Endothelial cell of umbilical vein (primary cell): ENCODE data around the gene ELMO1. TPM values are rescaled to one million over a fixed set of nuclear protein-coding genes. Genes with fewer than 3 reads are reported as not detected.

Experiments used
- BruUV-seq: library from RNA; stranded (reverse); fragments of 400-500 nt; replicated peaks from 2 replicates; lab custom pipeline; 2021; lab: Mats Ljungman, UMichigan
- CTCF ChIA-PET: fragments of 300-600, 350-600 bp; sonication (Branson Sonifier 250); formaldehyde crosslinking; loops from one replicate; lab custom pipeline; 2021; ENCODE audit warnings: antibody characterized with exemption, inconsistent platforms; lab: Charles Lee
- POLR2A ChIA-PET: fragments of 300-600, 350-600 bp; sonication (Branson Sonifier 250); formaldehyde crosslinking; loops from one replicate; lab custom pipeline; 2021; ENCODE audit warnings: antibody characterized with exemption, inconsistent platforms; lab: Charles Lee
- DNase-seq: peaks from one replicate; pipeline ENCODE4 v3.0.0-alpha.2; 2011; ENCODE audit warnings: low read depth, low spot score
- FAIRE-seq: peaks from 2 replicates; lab custom pipeline; 2011; peaks lifted over from hg19 to GRCh38; lab: Jason Lieb, UNC
- H2AFZ ChIP-seq: 2 replicates; pipeline ENCODE4 v1.6.0; 2012; ENCODE audit warnings: low read depth, low read length, control low read depth, inconsistent platforms
- H3K27ac ChIP-seq: 2 replicates; pipeline ENCODE4 v1.5.1; 2011; ENCODE audit warnings: low read depth, mild to moderate bottlenecking, control low read depth, low read length, moderate library complexity; ENCODE audit not compliant: insufficient read depth
- H3K27me3 ChIP-seq, 2 experiments: 2 replicates each; pipeline versions ENCODE4 v1.6.0 to v1.6.1; 2011; ENCODE audit warnings: low read length in 2 of 2, mixed read lengths in 1 of 2; ENCODE audit not compliant: control insufficient read depth in 2 of 2, insufficient read depth in 2 of 2
- H3K36me3 ChIP-seq, 2 experiments: 2 replicates in 1 of 2; 3 replicates in 1 of 2; pipeline ENCODE4 v1.5.1; 2011; ENCODE audit warnings: low read length in 2 of 2, mild to moderate bottlenecking in 1 of 2, moderate library complexity in 1 of 2; ENCODE audit not compliant: control insufficient read depth in 2 of 2, insufficient read depth in 2 of 2; ENCODE audit errors: extremely low read depth in 1 of 2
- H3K4me1 ChIP-seq: 3 replicates; pipeline ENCODE4 v1.5.1; 2011; ENCODE audit warnings: mild to moderate bottlenecking, low read length; ENCODE audit not compliant: control insufficient read depth, insufficient read depth; ENCODE audit errors: extremely low read depth
- H3K4me2 ChIP-seq: 2 replicates; pipeline ENCODE4 v1.6.1; 2011; ENCODE audit warnings: low read length, control low read depth, mixed read lengths; ENCODE audit not compliant: insufficient read depth
- H3K4me3 ChIP-seq, 3 experiments: fragments of 200-600 bp in 1 of 3; sonication (generic), shearing (Covaris generic) in 1 of 3; replicated peaks in 1 of 3; 2 replicates each; pipeline ENCODE4 v1.5.1; 2011 to 2016; ENCODE audit warnings: control low read depth in 3 of 3, low read length in 3 of 3, mild to moderate bottlenecking in 2 of 3, inconsistent platforms in 1 of 3, low read depth in 1 of 3, moderate library complexity in 1 of 3; ENCODE audit not compliant: insufficient read depth in 1 of 3
- H3K79me2 ChIP-seq: 2 replicates; pipeline ENCODE4 v1.6.0; 2012; ENCODE audit warnings: low read length, inconsistent platforms; ENCODE audit not compliant: control insufficient read depth, insufficient read depth
- H3K9ac ChIP-seq: replicated peaks from 2 replicates; pipeline ENCODE3; 2011; ENCODE audit warnings: low read length, control low read depth; ENCODE audit not compliant: insufficient read depth; ENCODE audit errors: extremely low read depth
- H3K9me1 ChIP-seq: replicated peaks from 3 replicates; pipeline ENCODE4 v1.6.0; 2011; ENCODE audit warnings: mild to moderate bottlenecking, low read length; ENCODE audit not compliant: control insufficient read depth, insufficient read depth; ENCODE audit errors: extremely low read depth
- H3K9me3 ChIP-seq: replicated peaks from 2 replicates; pipeline ENCODE4 v1.5.1; 2012; ENCODE audit warnings: low read length, inconsistent platforms; ENCODE audit not compliant: control insufficient read depth, insufficient read depth
- H4K20me1 ChIP-seq: replicated peaks from 2 replicates; pipeline ENCODE3; 2011; ENCODE audit warnings: mild to moderate bottlenecking, low read length; ENCODE audit not compliant: control insufficient read depth, insufficient read depth; ENCODE audit errors: extremely low read depth
- EZH2 ChIP-seq: IDR thresholded peaks from 2 replicates; pipeline ENCODE4 v1.6.1; 2012; ENCODE audit warnings: borderline replicate concordance, low read depth, mild to moderate bottlenecking, moderate library complexity, low read length, inconsistent platforms; ENCODE audit not compliant: severe bottlenecking
- FOS ChIP-seq: IDR thresholded peaks from 2 replicates; pipeline ENCODE4 v1.6.1; 2011; ENCODE audit warnings: mild to moderate bottlenecking, low read length, moderate library complexity, borderline replicate concordance; ENCODE audit not compliant: insufficient read depth
- GATA2 ChIP-seq: IDR thresholded peaks from 2 replicates; pipeline ENCODE4 v1.7.0; 2011; ENCODE audit warnings: low read depth, mild to moderate bottlenecking, moderate library complexity, mixed read lengths, low read length; ENCODE audit not compliant: insufficient read length, insufficient read depth
- JUN ChIP-seq: IDR thresholded peaks from 2 replicates; pipeline ENCODE4 v1.6.1; 2011; ENCODE audit warnings: borderline replicate concordance, low read depth; ENCODE audit not compliant: insufficient read length, insufficient read depth
- MYC ChIP-seq: IDR thresholded peaks from one replicate; pipeline ENCODE4 v1.6.1; 2011; ENCODE audit warnings: mild to moderate bottlenecking, low read depth, low read length
- POLR2A ChIP-seq: IDR thresholded peaks from 2 replicates; pipeline ENCODE4 v1.6.1; 2012; ENCODE audit warnings: low read depth, mild to moderate bottlenecking, control low read depth, low read length
- POLR2AphosphoS5 ChIP-seq: IDR thresholded peaks from 2 replicates; pipeline ENCODE4 v1.6.1; 2012; ENCODE audit warnings: low read depth, mild to moderate bottlenecking, control low read depth, low read length, moderate library complexity; ENCODE audit not compliant: insufficient read depth
- dilution Hi-C: fragments of 300-500 bp; cut with MboI; formaldehyde crosslinking; loops from one replicate; pipeline ENCODE4 v1.15.0; 2019; ENCODE audit warnings: low sequenced_read_pairs; ENCODE audit not compliant: extremely low pct_ligation_motif_present
- intact Hi-C: fragments of 100-400 bp; cut with micrococcal nuclease; formaldehyde crosslinking; loops from one replicate; pipeline ENCODE4 v1.10.0; 2022
- polyA plus RNA-seq, 4 experiments: library from polyadenylated mRNA; depleted of rRNA in 3 of 4; stranded (reverse) in 3 of 4; unstranded in 1 of 4; fragments of >200 nt; gene quantifications; 2 replicates each; pipeline versions ENCODE4 v1.2.1 to v1.2.3, GENCODE V29; 2011 to 2012; ENCODE audit warnings: missing spikeins in 1 of 4
- total RNA-seq: library from RNA; stranded (reverse); gene quantifications from 2 replicates; pipeline ENCODE4 v1.2.3, GENCODE V29; 2021
- TF ChIP-seq, protein P1 (sequence below), 2 donors: IDR thresholded peaks; 1 replicate in 1 of 2; 2 replicates in 1 of 2; pipeline ENCODE4 v1.5.1; 2011; ENCODE audit warnings: low read length in 2 of 2, mild to moderate bottlenecking in 2 of 2, moderate library complexity in 2 of 2, control low read depth in 1 of 2, inconsistent platforms in 1 of 2, low read depth in 1 of 2; ENCODE audit not compliant: insufficient read depth in 1 of 2; ENCODE audit errors: extremely low read depth in 1 of 2
- TF ChIP-seq, protein P2 (sequence below): IDR thresholded peaks from 2 replicates; pipeline ENCODE4 v1.6.1; 2011; ENCODE audit not compliant: insufficient read depth, insufficient read length

Gene ELMO1
- total and polyA plus RNA-seq, 2 donors (not counting 3 experiments of a cell fraction or from before 2014, with no cell fraction given), result 17.0 to 30.6 TPM

DNA sequence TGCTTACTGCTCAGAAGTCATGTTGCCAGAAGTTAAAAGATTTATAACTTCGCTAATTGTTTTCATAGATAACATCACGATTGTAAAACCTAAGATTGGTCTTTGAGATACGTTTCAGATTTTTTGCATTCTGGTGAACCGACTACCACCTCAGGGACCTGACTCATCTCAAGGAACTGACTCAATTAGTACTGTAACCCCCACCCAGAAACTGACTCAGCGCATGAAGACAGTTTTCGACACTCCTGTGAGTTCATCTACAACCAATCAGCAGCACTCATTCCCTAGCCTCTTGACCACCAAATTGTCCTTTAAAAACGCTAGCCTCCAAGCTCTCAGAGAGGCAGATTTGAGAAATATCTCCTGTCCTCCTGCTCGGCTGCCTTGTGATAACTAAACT, 72.3 kb downstream of the ELMO1 start:
- no peaks in the 10 kb centered on the region for H4K20me1 ChIP-seq

DNA sequence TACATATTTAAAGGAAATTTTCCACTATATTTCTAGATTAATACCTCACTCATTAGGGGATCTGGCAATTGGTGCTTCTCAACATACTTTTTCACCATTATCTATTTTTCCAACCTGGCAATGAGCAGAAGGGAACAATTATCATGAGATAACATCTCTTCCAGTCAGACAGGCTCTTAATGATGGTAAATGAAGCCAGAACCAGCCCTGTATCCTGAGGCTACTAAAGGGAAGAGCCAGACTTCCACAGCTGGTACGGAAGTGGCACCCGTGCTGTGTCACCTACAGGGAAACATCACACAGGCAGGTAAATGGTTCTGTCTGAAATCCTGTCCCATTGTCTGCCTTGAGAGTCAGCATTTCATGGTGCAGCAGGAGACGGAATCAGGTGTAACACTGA, 75.9 kb downstream of the ELMO1 start:
- no peaks in the 10 kb centered on the region for H3K4me1 ChIP-seq
- H3K4me2 ChIP-seq, result no peak overlapping the region
- H3K27me3 ChIP-seq, result no peaks in the 10 kb centered on the region
- DNase-seq, result no peak
- H3K27ac ChIP-seq, result no peak overlapping the region
- no peak overlapping the region for H3K9ac ChIP-seq
- BruUV-seq, result no TSS peak
- ChIA-PET CTCF (no interaction called here), POLR2A (no interaction called here)
- no peak overlapping the region for H3K4me3 ChIP-seq
- no peak for TF ChIP-seq FOS
- TF ChIP-seq GATA2, result no peak
- no peak for TF ChIP-seq MYC
- TF ChIP-seq, protein P1, sequence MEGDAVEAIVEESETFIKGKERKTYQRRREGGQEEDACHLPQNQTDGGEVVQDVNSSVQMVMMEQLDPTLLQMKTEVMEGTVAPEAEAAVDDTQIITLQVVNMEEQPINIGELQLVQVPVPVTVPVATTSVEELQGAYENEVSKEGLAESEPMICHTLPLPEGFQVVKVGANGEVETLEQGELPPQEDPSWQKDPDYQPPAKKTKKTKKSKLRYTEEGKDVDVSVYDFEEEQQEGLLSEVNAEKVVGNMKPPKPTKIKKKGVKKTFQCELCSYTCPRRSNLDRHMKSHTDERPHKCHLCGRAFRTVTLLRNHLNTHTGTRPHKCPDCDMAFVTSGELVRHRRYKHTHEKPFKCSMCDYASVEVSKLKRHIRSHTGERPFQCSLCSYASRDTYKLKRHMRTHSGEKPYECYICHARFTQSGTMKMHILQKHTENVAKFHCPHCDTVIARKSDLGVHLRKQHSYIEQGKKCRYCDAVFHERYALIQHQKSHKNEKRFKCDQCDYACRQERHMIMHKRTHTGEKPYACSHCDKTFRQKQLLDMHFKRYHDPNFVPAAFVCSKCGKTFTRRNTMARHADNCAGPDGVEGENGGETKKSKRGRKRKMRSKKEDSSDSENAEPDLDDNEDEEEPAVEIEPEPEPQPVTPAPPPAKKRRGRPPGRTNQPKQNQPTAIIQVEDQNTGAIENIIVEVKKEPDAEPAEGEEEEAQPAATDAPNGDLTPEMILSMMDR (IDR thresholded peaks at IDR 0.05; ENCODE audit: extremely low read depth in 1 of 2, insufficient read depth in 1 of 2, low read depth in 1 of 2, low read length in 2 of 2), result no peak
- TF ChIP-seq, protein P2, sequence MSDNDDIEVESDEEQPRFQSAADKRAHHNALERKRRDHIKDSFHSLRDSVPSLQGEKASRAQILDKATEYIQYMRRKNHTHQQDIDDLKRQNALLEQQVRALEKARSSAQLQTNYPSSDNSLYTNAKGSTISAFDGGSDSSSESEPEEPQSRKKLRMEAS, result no peak
- TF ChIP-seq EZH2, result no peak
- TF ChIP-seq POLR2A, result no peak
- TF ChIP-seq JUN, result no peak
- TF ChIP-seq POLR2AphosphoS5, result no peak
- FAIRE-seq, result no peak
- H3K36me3 ChIP-seq, result peaks cover 0 to 2% of the 10 kb centered on the region in 2 experiments
- H3K9me3 ChIP-seq, result no peaks in the 10 kb centered on the region
- H2AFZ ChIP-seq, result no peak overlapping the region
- H3K9me1 ChIP-seq, result no peaks in the 10 kb centered on the region
- no peaks in the 10 kb centered on the region for H4K20me1 ChIP-seq
- H3K79me2 ChIP-seq, result no peaks in the 10 kb centered on the region
- intact Hi-C loops (no loop called here), dilution Hi-C loops (no loop called here)

More for the DNA sequence above, 72.3 kb downstream of the ELMO1 start:
- intact Hi-C loops (no loop called here), dilution Hi-C loops (no loop called here)
- H3K9me3 ChIP-seq, result no peaks in the 10 kb centered on the region
- ChIA-PET POLR2A (no interaction called here), CTCF (no interaction called here)
- H2AFZ ChIP-seq, result no peak overlapping the region
- no peak overlapping the region for H3K27ac ChIP-seq
- DNase-seq, result no peak
- H3K79me2 ChIP-seq, result no peaks in the 10 kb centered on the region
- no peak overlapping the region for H3K4me3 ChIP-seq
- H3K36me3 ChIP-seq, result peaks cover 0 to 2% of the 10 kb centered on the region in 2 experiments
- no peaks in the 10 kb centered on the region for H3K4me1 ChIP-seq
- H3K27me3 ChIP-seq, result no peaks in the 10 kb centered on the region
- FAIRE-seq, result no peak
- H3K4me2 ChIP-seq, result no peak overlapping the region
- TF ChIP-seq, protein P2, result no peak
- no peak overlapping the region for H3K9ac ChIP-seq
- H3K9me1 ChIP-seq, result no peaks in the 10 kb centered on the region
- BruUV-seq, result no TSS peak
